Astrocyte of the spinal cord (primary cell): Measurements from ENCODE around the gene CDHR1.
A peak's percentile ranks its signal among the peaks of the same experiment; 100 is the strongest.

Experiments used
- DNase-seq: peaks from one replicate; pipeline ENCODE4 v3.0.0; 2011; ENCODE audit warnings: low read depth, low spot score
- H3K4me3 ChIP-seq: 2 replicates; pipeline ENCODE4 v1.5.1; 2011; ENCODE audit warnings: low read depth, mild to moderate bottlenecking, low read length, moderate library complexity
- CTCF ChIP-seq: IDR thresholded peaks from 2 replicates; pipeline ENCODE4 v1.5.1; 2012; ENCODE audit warnings: low read depth, mild to moderate bottlenecking, low read length, inconsistent platforms
- in situ Hi-C: cut with HindIII; loops from 2 replicates; pipeline ENCODE4 v1.10.0; 2017; ENCODE audit warnings: low sequenced_read_pairs

CDHR1 gene

GRCh38 chr10:84204122-84204521 lies 9.8 kb downstream of the CDHR1 start:
- no peak for DNase-seq
- TF ChIP-seq CTCF: peak; percentile 35

GRCh38 chr10:84204610-84205009 lies 10.3 kb downstream of the CDHR1 start:
- H3K4me3 ChIP-seq: no peak overlapping the region
- in situ Hi-C loops: no loop called here
- DNase-seq: no peak
- TF ChIP-seq CTCF: no peak

More at GRCh38 chr10:84204122-84204521, 9.8 kb downstream of the CDHR1 start:
- in situ Hi-C loops: no loop called here
- no peak overlapping the region for H3K4me3 ChIP-seq

GRCh38 chr10:84205049-84205852 lies 10.9 kb downstream of the CDHR1 start:
- peak; percentile 5 for DNase-seq
- no peak overlapping the region for H3K4me3 ChIP-seq
- in situ Hi-C loops: no loop called here
- peak; percentile 73 for TF ChIP-seq CTCF

GRCh38 chr10:84205853-84206525 lies 11.7 kb downstream of the CDHR1 start:
- H3K4me3 ChIP-seq: no peak overlapping the region
- in situ Hi-C loops: no loop called here
- DNase-seq: no peak
- no peak for TF ChIP-seq CTCF

GRCh38 chr10:84208023-84208422 lies 13.7 kb downstream of the CDHR1 start:
- H3K4me3 ChIP-seq: no peak overlapping the region
- DNase-seq: no peak
- in situ Hi-C loops: no loop called here
- TF ChIP-seq CTCF: no peak

- in situ Hi-C loops: no loop called here
- no peak overlapping the region for H3K4me3 ChIP-seq
- no peak for DNase-seq
- TF ChIP-seq CTCF: no peak
These were observed 17.2 kb downstream of the CDHR1 start for GRCh38 chr10:84211566-84211965.
